GM19438 (cell line): Measurements from ENCODE around the gene LSP1.
"Not testable (repeated sequence)": the region's sequence is repeated elsewhere in the genome, so short reads cannot be mapped to it uniquely, and the experiment has no call there.

ENCODE experiments used
- ATAC-seq: cut with Tn5 transposase; IDR thresholded peaks from one replicate; pipeline ENCODE4 v1.9.1; 2021; ENCODE audit warnings: low read depth; ENCODE audit not compliant: unreplicated experiment

Gene LSP1

GRCh38 chr11:1937616-1938342 lies 84.9 kb downstream of the LSP1 start:
- no peak for ATAC-seq

GRCh38 chr11:1938343-1939005 lies 85.6 kb downstream of the LSP1 start:
- no peak for ATAC-seq

GRCh38 chr11:1939006-1939625 lies 86.2 kb downstream of the LSP1 start:
- ATAC-seq = no peak

- not testable (repeated sequence) for ATAC-seq
These were observed 86.9 kb downstream of the LSP1 start for GRCh38 chr11:1939788-1940187.
